GM12878 (cell line): ENCODE data around the gene ASGR2. TPM values are rescaled to one million over a fixed set of nuclear protein-coding genes. Genes with fewer than 3 reads are reported as not detected.
A peak's percentile ranks its signal among the peaks of the same experiment; 100 is the strongest.

Experiments
- CEBPB ChIP-seq, 2 experiments: fragments of 150-350 bp in 1 of 2; IDR thresholded peaks; 2 replicates each; pipeline ENCODE4 v1.6.1; 2012 to 2014; ENCODE audit warnings: low read depth in 2 of 2, low read length in 2 of 2, borderline replicate concordance in 1 of 2, inconsistent platforms in 1 of 2
- ESRRA ChIP-seq: IDR thresholded peaks from 2 replicates; pipeline ENCODE4 v1.6.1; 2012; ENCODE audit warnings: mild to moderate bottlenecking, low read length, improper control_type of control experiment
- FOS ChIP-seq: IDR thresholded peaks from 3 replicates; pipeline ENCODE4 v1.6.1; 2011; ENCODE audit warnings: borderline replicate concordance; ENCODE audit not compliant: insufficient read length; ENCODE audit errors: extremely low read depth
- FOXK2 ChIP-seq: fragments of 450-650 bp; IDR thresholded peaks from 2 replicates; pipeline ENCODE4 v1.6.1; 2017; ENCODE audit warnings: mild to moderate bottlenecking, moderate library complexity
- HCFC1 ChIP-seq: fragments of 150-350 bp; IDR thresholded peaks from 2 replicates; pipeline ENCODE4 v1.6.1; 2014; ENCODE audit warnings: low read length
- HDAC6 ChIP-seq: fragments of 200-600 bp; sonication (generic); IDR thresholded peaks from one replicate; pipeline ENCODE4 v1.8.0; 2017; ENCODE audit warnings: antibody characterized with exemption; ENCODE audit not compliant: unreplicated experiment
- KAT2A ChIP-seq: conservative IDR thresholded peaks from 2 replicates; pipeline ENCODE4 v1.6.1; 2011; ENCODE audit warnings: low read depth, low read length; ENCODE audit not compliant: control insufficient read depth
- MAX ChIP-seq: IDR thresholded peaks from 2 replicates; pipeline ENCODE4 v1.6.1; 2012; ENCODE audit warnings: low read depth, low read length, improper control_type of control experiment
- NBN ChIP-seq: fragments of 450-650 bp; IDR thresholded peaks from 2 replicates; pipeline ENCODE4 v1.6.1; 2016
- NRF1 ChIP-seq: conservative IDR thresholded peaks from 2 replicates; pipeline ENCODE4 v1.6.1; 2011; ENCODE audit warnings: mild to moderate bottlenecking, low read depth, low read length, improper control_type of control experiment
- PAX8 ChIP-seq: fragments of 450-650 bp; IDR thresholded peaks from 2 replicates; pipeline ENCODE4 v1.6.1; 2017; ENCODE audit warnings: mild to moderate bottlenecking, moderate library complexity
- POLR2AphosphoS2 ChIP-seq: IDR thresholded peaks from 2 replicates; pipeline ENCODE4 v1.6.1; 2011; ENCODE audit warnings: low read depth, mild to moderate bottlenecking, low read length, improper control_type of control experiment, moderate library complexity
- PRDM15 ChIP-seq: fragments of 450-650 bp; formaldehyde crosslinking; IDR thresholded peaks from 2 replicates; pipeline ENCODE4 v1.4.0; 2020; ENCODE audit warnings: mild to moderate bottlenecking, moderate library complexity
- REST ChIP-seq: IDR thresholded peaks from 2 replicates; pipeline ENCODE4 v1.6.1; 2012; ENCODE audit warnings: mild to moderate bottlenecking, low read depth, low read length
- SMAD5 ChIP-seq: IDR thresholded peaks from 2 replicates; pipeline ENCODE4 v1.6.1; 2016; ENCODE audit warnings: antibody characterized with exemption, low read depth
- SUPT20H ChIP-seq: IDR thresholded peaks from 2 replicates; pipeline ENCODE4 v1.6.1; 2011; ENCODE audit warnings: low read depth, mild to moderate bottlenecking, low read length, moderate library complexity, borderline replicate concordance; ENCODE audit not compliant: control insufficient read depth
- YBX1 ChIP-seq: fragments of 450-650 bp; IDR thresholded peaks from 2 replicates; pipeline ENCODE4 v1.6.1; 2016; ENCODE audit warnings: antibody characterized with exemption
- ZBTB33 ChIP-seq: fragments of 450-650 bp; IDR thresholded peaks from 2 replicates; pipeline ENCODE4 v1.6.1; 2017; ENCODE audit warnings: mild to moderate bottlenecking
- ZNF207 ChIP-seq: fragments of 450-650 bp; IDR thresholded peaks from 2 replicates; pipeline ENCODE4 v1.6.1; 2014; ENCODE audit warnings: antibody characterized with exemption, mild to moderate bottlenecking, borderline replicate concordance
- ZNF217 ChIP-seq: fragments of 450-650 bp; IDR thresholded peaks from 2 replicates; pipeline ENCODE4 v1.6.1; 2017; ENCODE audit warnings: antibody characterized with exemption, mild to moderate bottlenecking
- ZNF24 ChIP-seq: fragments of 450-650 bp; IDR thresholded peaks from 2 replicates; pipeline ENCODE4 v1.6.1; 2017; ENCODE audit warnings: antibody characterized with exemption, mild to moderate bottlenecking
- ZNF622 ChIP-seq: fragments of 450-650 bp; IDR thresholded peaks from 2 replicates; pipeline ENCODE4 v1.6.1; 2017; ENCODE audit warnings: mild to moderate bottlenecking, inconsistent platforms
- ZSCAN29 ChIP-seq: fragments of 450-650 bp; IDR thresholded peaks from 2 replicates; pipeline ENCODE4 v1.6.1; 2017; ENCODE audit warnings: mild to moderate bottlenecking, moderate library complexity
- polyA plus RNA-seq, 11 experiments: library from polyadenylated mRNA; depleted of rRNA in 4 of 11; unstranded in 6 of 11; stranded (reverse) in 5 of 11; fragments of >200 nt; fragmentation: Nextera tagmentation in 4 of 11; fragmentation: Illumina TruSeq in 1 of 11; extraction: Ambion mirVana in 4 of 11; extraction: Trizol in 1 of 11; gene quantifications; 1 replicate in 1 of 11; 2 replicates in 10 of 11; pipeline versions ENCODE4 v1.2.1 to v1.2.3, GENCODE V29; 2011 to 2016; ENCODE audit warnings: inconsistent platforms in 2 of 11, missing spikeins in 2 of 11, low read depth in 1 of 11
- total RNA-seq, 4 experiments: library from RNA; depleted of rRNA in 3 of 4; stranded (reverse); fragments of >200 nt in 3 of 4; fragmentation: Illumina TruSeq in 1 of 4; extraction: Trizol in 1 of 4; gene quantifications; 2 replicates each; pipeline versions ENCODE4 v1.2.1 to v1.2.3, GENCODE V29; 2013 to 2021

The ASGR2 gene
- total and polyA plus RNA-seq, 10 of the 15 experiments (the other 5 are each of a cell fraction or from before 2014, with no cell fraction given) = not detected

- TF ChIP-seq ZNF207 (0 out of 2 replicates have a peak, but pooled peaks have one; percentile 38), KAT2A (no peak), PAX8 (no peak), ZNF217 (no peak), REST (no peak), PRDM15 (no peak), MAX (no peak), NRF1 (no peak), NBN (peak; percentile 63), SMAD5 (no peak), HDAC6 (no peak), ESRRA (no peak; the same call in 1 of the 2 replicates), HCFC1 (no peak), FOS (no peak), ZNF622 (no peak), CEBPB (IDR thresholded peaks at IDR 0.05; ENCODE audit: borderline replicate concordance in 1 of 2, low read depth in 2 of 2, low read length in 2 of 2) (no peak), FOXK2 (no peak), POLR2AphosphoS2 (0 out of 2 replicates have a peak, but pooled peaks have one; percentile 56), ZNF24 (no peak), ZBTB33 (no peak), YBX1 (no peak), SUPT20H (no peak), ZSCAN29 (no peak)
These were observed 18.0 kb upstream of the ASGR2 start (continued) for GRCh38 chr17:7132511-7133094.
